Right atrium auricular region (tissue), 2 donors: ENCODE measurements around the gene VSNL1. TPM values are rescaled to one million over a fixed set of nuclear protein-coding genes. Genes with fewer than 3 reads are reported as not detected.

ENCODE experiments used
- DNase-seq: peaks from one replicate; pipeline ENCODE4 v3.0.0-alpha.2; 2019; ENCODE audit warnings: low spot score
- H3K27ac ChIP-seq, 2 donors: fragments of 200-600 bp; sonication (generic); 1 replicate in 1 of 2; 2 replicates in 1 of 2; pipeline ENCODE4 v1.5.1; 2016 to 2019
- H3K27me3 ChIP-seq, 2 donors: fragments of 200-600 bp; sonication (generic); one replicate each; pipeline versions ENCODE4 v1.5.1 to v1.6.0; 2017 to 2019
- H3K36me3 ChIP-seq: fragments of 200-600 bp; sonication (generic); one replicate; pipeline ENCODE4 v1.5.1; 2016
- H3K4me1 ChIP-seq, 2 donors: fragments of 200-600 bp; sonication (generic); one replicate each; pipeline versions ENCODE4 v1.5.1 to v1.6.0; 2017 to 2019
- H3K4me3 ChIP-seq, 2 donors: fragments of 200-600 bp; sonication (generic); 1 replicate in 1 of 2; 2 replicates in 1 of 2; pipeline ENCODE4 v1.5.1; 2017 to 2019; ENCODE audit warnings: mild to moderate bottlenecking in 1 of 2, moderate library complexity in 1 of 2
- H3K9me3 ChIP-seq, 2 donors: fragments of 200-600 bp; sonication (generic); one replicate each; pipeline ENCODE4 v1.5.1; 2019
- CTCF ChIP-seq, 2 donors: fragments of 200-600 bp; sonication (generic); IDR thresholded peaks; one replicate each; pipeline ENCODE4 v1.5.1; 2019; ENCODE audit warnings: antibody characterized with exemption in 2 of 2
- total RNA-seq, 2 donors: library from RNA; depleted of rRNA; stranded (reverse); fragments of >200 nt; gene quantifications; one replicate each; pipeline ENCODE4 v1.1.0, GENCODE V29; 2016

Gene VSNL1
- total RNA-seq, 2 donors from 2014 or later, result 30.2 to 41.7 TPM

- Histone ChIP-seq H3K4me1 (peaks cover 0 to 14% of the 10 kb centered on the region in 2 donors), H3K27me3 (no peaks in the 10 kb centered on the region), H3K27ac (no peak overlapping the region), H3K4me3 (no peak overlapping the region), H3K9me3 (no peaks in the 10 kb centered on the region), H3K36me3 (no peaks in the 10 kb centered on the region)
- no peak for TF ChIP-seq CTCF (IDR thresholded peaks at IDR 0.05)
- no peak for DNase-seq
These were observed 49.9 kb downstream of the VSNL1 start for GRCh38 chr2:17590342-17590911.

DNA sequence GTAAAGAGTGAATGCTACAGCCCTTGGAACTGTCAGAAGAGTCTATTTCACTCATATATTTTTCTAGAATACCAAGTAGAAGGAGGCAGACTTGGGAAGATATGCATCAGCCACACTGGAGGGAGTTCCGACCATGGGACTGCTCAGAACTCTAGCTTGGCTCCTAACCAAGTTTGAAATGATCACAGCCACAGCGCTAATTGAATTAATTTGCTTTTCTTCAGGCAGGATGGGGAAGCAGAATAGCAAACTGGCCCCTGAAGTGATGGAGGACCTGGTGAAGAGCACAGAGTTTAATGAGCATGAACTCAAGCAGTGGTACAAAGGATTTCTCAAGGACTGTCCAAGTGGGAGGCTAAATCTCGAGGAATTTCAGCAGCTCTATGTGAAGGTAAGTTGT lies 51.4 kb downstream of the VSNL1 start:
- H3K4me1 ChIP-seq, result peaks cover 0 to 13% of the 10 kb centered on the region in 2 donors
- no peak for DNase-seq

DNA sequence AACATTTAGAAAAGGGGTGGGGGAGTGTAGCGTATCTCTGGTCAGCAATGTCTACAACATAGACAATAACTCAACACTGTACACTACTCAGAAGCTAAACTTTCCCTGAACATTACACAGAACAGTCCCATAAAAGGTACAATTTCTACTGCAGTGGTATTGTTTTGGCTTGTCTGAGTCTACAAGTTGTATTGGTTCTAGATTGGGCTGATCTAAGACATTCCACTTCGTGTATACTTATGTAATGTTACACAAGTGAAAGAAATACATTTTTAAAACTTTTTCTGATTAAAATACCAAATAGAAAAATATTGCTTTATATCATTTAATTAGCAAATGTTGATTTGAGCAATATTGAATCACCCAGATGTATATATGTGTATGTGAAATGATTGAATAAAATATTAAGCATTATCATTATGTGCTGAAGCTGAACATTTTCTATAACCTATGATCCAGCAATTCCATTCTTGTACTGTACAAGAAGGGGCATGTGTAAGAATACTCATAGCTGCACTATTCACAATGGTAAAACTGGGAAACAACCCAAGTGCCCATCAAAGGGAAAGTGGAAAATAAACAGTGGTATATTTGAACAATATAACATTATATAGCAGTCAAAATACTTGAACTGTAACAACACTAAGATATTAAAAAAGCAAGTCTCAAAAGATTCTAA lies 52.4 kb downstream of the VSNL1 start:
- H3K9me3 ChIP-seq, result no peaks in the 10 kb centered on the region

More for the DNA sequence above, 51.4 kb downstream of the VSNL1 start:
- H3K36me3 ChIP-seq, result no peaks in the 10 kb centered on the region
- no peaks in the 10 kb centered on the region for H3K27me3 ChIP-seq
- H3K9me3 ChIP-seq, result no peaks in the 10 kb centered on the region
- TF ChIP-seq CTCF (IDR thresholded peaks at IDR 0.05), result no peak
- no peak overlapping the region for H3K4me3 ChIP-seq
- no peak overlapping the region for H3K27ac ChIP-seq

DNA sequence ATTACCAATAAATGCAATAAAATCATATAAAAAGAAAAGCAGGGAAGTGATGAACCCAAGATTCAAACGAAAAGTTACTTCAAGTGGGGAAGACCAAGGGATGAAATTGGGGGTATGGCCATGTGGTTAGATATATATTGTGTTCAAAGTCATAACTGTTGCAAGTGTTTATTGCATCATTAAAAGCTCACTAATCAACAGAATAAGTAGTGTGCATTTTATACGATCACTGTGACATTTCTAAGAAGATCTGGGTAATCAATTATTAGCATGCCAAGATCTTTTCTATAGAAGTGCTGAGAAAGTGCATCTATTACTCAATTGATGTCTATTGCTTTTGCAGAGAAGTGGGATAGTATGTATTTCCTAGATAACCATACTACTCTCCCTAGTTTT lies 52.9 kb downstream of the VSNL1 start:
- H3K9me3 ChIP-seq, result no peaks in the 10 kb centered on the region
- H3K27me3 ChIP-seq, result no peaks in the 10 kb centered on the region
- no peaks in the 10 kb centered on the region for H3K36me3 ChIP-seq
- TF ChIP-seq CTCF (IDR thresholded peaks at IDR 0.05), result no peak
- no peak overlapping the region for H3K4me3 ChIP-seq
- peaks cover 0 to 13% of the 10 kb centered on the region in 2 donors for H3K4me1 ChIP-seq
- no peak for DNase-seq
- H3K27ac ChIP-seq, result no peak overlapping the region

More for the DNA sequence above, 52.4 kb downstream of the VSNL1 start:
- no peak for DNase-seq
- TF ChIP-seq CTCF (IDR thresholded peaks at IDR 0.05), result no peak
- Histone ChIP-seq H3K27me3 (no peaks in the 10 kb centered on the region), H3K4me3 (no peak overlapping the region), H3K4me1 (peaks cover 0 to 13% of the 10 kb centered on the region in 2 donors), H3K36me3 (no peaks in the 10 kb centered on the region), H3K27ac (no peak overlapping the region)

- Histone ChIP-seq H3K27ac (no peak overlapping the region), H3K4me1 (peaks cover 0 to 13% of the 10 kb centered on the region in 2 donors), H3K4me3 (no peak overlapping the region), H3K27me3 (no peaks in the 10 kb centered on the region), H3K36me3 (no peaks in the 10 kb centered on the region), H3K9me3 (no peaks in the 10 kb centered on the region)
- TF ChIP-seq CTCF (IDR thresholded peaks at IDR 0.05), result no peak
- DNase-seq, result no peak
These were observed 53.5 kb downstream of the VSNL1 start for GRCh38 chr2:17593841-17594491.
